ENCODE data around the gene NCBP2. TPM values are rescaled to one million over a fixed set of nuclear protein-coding genes. Genes with fewer than 3 reads are reported as not detected.

The NCBP2 gene
- total and polyA plus RNA-seq, 2 donors (not counting 3 experiments of a cell fraction or from before 2014, with no cell fraction given) = 31.2 to 76.1 TPM

- no peaks in the 10 kb centered on the region for H3K79me2 ChIP-seq (ENCODE audit: control insufficient read depth, insufficient read depth, low read length)
- H3K4me1 ChIP-seq (ENCODE audit: control insufficient read depth, extremely low read depth, insufficient read depth, low read length) = no peaks in the 10 kb centered on the region
- H4K20me1 ChIP-seq (replicated peaks; ENCODE audit: control insufficient read depth, extremely low read depth, insufficient read depth, low read length) = no peaks in the 10 kb centered on the region
- no peak overlapping the region for H3K9ac ChIP-seq (replicated peaks; ENCODE audit: extremely low read depth, insufficient read depth, low read length)
- no peak overlapping the region for H3K4me2 ChIP-seq (ENCODE audit: insufficient read depth, low read length)
- H3K27ac ChIP-seq (ENCODE audit: insufficient read depth, low read depth, low read length) = no peak overlapping the region
- no peak overlapping the region for H3K4me3 ChIP-seq (replicated peaks in 1 of 3; ENCODE audit: insufficient read depth in 1 of 3, low read depth in 1 of 3, low read length in 3 of 3)
- TF ChIP-seq FOS (IDR thresholded peaks at IDR 0.05; ENCODE audit: borderline replicate concordance, insufficient read depth, low read length) (no peak), MYC (IDR thresholded peaks at IDR 0.05; ENCODE audit: low read depth, low read length) (no peak), CTCF (IDR thresholded peaks at IDR 0.05; ENCODE audit: extremely low read depth in 1 of 2, insufficient read depth in 1 of 2, low read depth in 1 of 2, low read length in 2 of 2) (no peak), POLR2A (IDR thresholded peaks at IDR 0.05; ENCODE audit: low read depth, low read length) (no peak), JUN (IDR thresholded peaks at IDR 0.05; ENCODE audit: borderline replicate concordance, insufficient read depth, insufficient read length, low read depth) (no peak), POLR2AphosphoS5 (IDR thresholded peaks at IDR 0.05; ENCODE audit: insufficient read depth, low read depth, low read length) (no peak), GATA2 (IDR thresholded peaks at IDR 0.05; ENCODE audit: insufficient read depth, insufficient read length, low read depth, low read length) (no peak), EZH2 (IDR thresholded peaks at IDR 0.05; ENCODE audit: borderline replicate concordance, low read depth, low read length, severe bottlenecking) (no peak), MAX (IDR thresholded peaks at IDR 0.05; ENCODE audit: insufficient read depth, insufficient read length) (no peak)
- ChIA-PET POLR2A (no interaction called here), CTCF (interaction anchor here (0.9 kb wide), 1 partner anchor 11 kb away, joined by 3 read pairs; no protein-coding TSS in a partner anchor)
- FAIRE-seq (no peak), DNase-seq (ENCODE audit: low read depth, low spot score) (no peak)
- no TSS peak for BruUV-seq (replicated peaks)
- H2AFZ ChIP-seq (ENCODE audit: low read depth, low read length) = no peak overlapping the region
- no peaks in the 10 kb centered on the region for H3K9me1 ChIP-seq (replicated peaks; ENCODE audit: control insufficient read depth, extremely low read depth, insufficient read depth, low read length)
- dilution Hi-C loops (cut with MboI; ENCODE audit: extremely low pct_ligation_motif_present, low sequenced_read_pairs) (no loop called here), intact Hi-C loops (cut with micrococcal nuclease) (no loop called here)
- H3K36me3 ChIP-seq (ENCODE audit: control insufficient read depth in 2 of 2, extremely low read depth in 1 of 2, insufficient read depth in 2 of 2, low read length in 2 of 2) = peaks cover 0 to 8% of the 10 kb centered on the region in 2 experiments
- no peaks in the 10 kb centered on the region for H3K9me3 ChIP-seq (replicated peaks; ENCODE audit: control insufficient read depth, insufficient read depth, low read length)
- no peaks in the 10 kb centered on the region for H3K27me3 ChIP-seq (ENCODE audit: control insufficient read depth in 2 of 2, insufficient read depth in 2 of 2, low read length in 2 of 2)
Observed at GRCh38 chr3:196918968-196919367, 23.4 kb downstream of the NCBP2 start.

Measured in endothelial cell of umbilical vein (primary cell).